ENCODE results near the gene THBS3. TPM values are rescaled to one million over a fixed set of nuclear protein-coding genes. Genes with fewer than 3 reads are reported as not detected.
A peak's percentile ranks its signal among the peaks of the same experiment; 100 is the strongest.

Gene THBS3
- total and polyA plus RNA-seq, 2 of the 13 experiments (the other 11 are each of a cell fraction or from before 2014, with no cell fraction given): 0.86 to 3.6 TPM

DNA sequence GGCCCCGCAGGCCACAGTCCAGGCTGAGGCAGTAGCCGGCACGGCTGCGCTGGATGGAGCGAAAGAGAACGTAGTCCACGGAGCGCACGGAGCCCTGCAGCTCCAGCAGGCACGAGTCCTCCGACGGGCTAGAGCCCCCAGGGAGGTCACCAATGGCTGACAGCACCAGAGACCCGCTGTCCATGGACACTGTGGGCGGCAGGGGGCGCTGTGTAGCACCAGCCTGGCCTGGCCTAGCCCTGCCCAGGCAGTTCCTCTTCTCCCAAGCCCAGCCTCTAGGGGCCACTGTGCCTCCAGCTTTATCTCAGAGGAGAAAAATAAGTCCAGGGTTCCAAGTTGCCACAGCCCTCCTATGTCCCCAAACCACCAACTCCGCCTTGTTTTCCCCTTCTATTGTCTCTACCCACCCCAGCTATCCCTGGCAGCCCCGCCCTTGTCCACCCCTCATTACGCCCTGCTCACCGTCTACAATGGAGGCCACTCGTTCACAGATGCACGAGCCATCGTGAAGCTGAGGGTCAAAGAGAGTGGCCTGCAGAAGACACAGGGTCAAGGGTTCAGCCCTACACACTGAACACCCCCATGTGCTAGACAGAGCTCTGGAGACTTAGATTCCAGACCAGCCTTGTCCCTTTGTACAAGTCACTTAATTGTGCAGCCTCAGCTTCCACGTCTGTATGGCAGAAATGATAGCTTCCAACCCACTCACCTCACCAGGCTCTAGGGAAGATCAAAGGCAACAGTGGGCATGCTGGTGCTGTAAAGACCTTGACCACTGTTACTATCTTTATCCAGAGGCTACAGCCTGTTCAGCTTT lies 43.1 kb upstream of the THBS3 start:
- Histone ChIP-seq H3K27me3 (ENCODE audit: control insufficient read depth in 1 of 2, insufficient read depth in 2 of 2, low read length in 2 of 2) (no peaks in the 10 kb centered on the region), H3K27ac (ENCODE audit: extremely low read length, insufficient read depth, low read length) (peak overlapping the region; percentile 71), H3K36me3 (replicated peaks in 1 of 2; ENCODE audit: control insufficient read depth in 1 of 2, insufficient read depth in 2 of 2, low read length in 2 of 2) (peaks cover 1 to 9% of the 10 kb centered on the region in 2 experiments; a peak in 2 of 5 replicates), H3K4me3 (replicated peaks in 1 of 3; ENCODE audit: insufficient read depth in 1 of 3, low read depth in 2 of 3, low read length in 3 of 3) (peak overlapping the region in 1 of 3 experiments; percentile 41; a peak in 2 of 6 replicates), H3K79me2 (ENCODE audit: insufficient read depth, low read length) (peaks cover 8% of the 10 kb centered on the region), H3K4me1 (ENCODE audit: insufficient read depth, low read length) (peaks cover 44% of the 10 kb centered on the region), H4K20me1 (ENCODE audit: insufficient read depth, low read length) (no peaks in the 10 kb centered on the region), H3K9me3 (ENCODE audit: low read length) (no peaks in the 10 kb centered on the region), H3K9ac (ENCODE audit: insufficient read depth, low read depth, low read length) (peak overlapping the region; percentile 26; the same call in 1 of the 2 replicates), H3K4me2 (ENCODE audit: low read depth, low read length) (peak overlapping the region; percentile 68), H2AFZ (ENCODE audit: low read length) (no peak overlapping the region)
- in situ Hi-C loops (cut with HindIII; ENCODE audit: extremely low pct_ligation_motif_present, low pct_unique_long_range_greater_than_20kb) (loop anchor here (10.0 kb wide), 1 partner anchor 54 kb away; the partner anchor contains the start of genes FDPS and PKLR), intact Hi-C loops (cut with micrococcal nuclease; ENCODE audit: unreplicated experiment) (loop anchor here (1.0 to 2.0 kb wide), 4 partner anchors 44 to 340 kb away; partner anchors contain the start of gene THBS3)
- 1% methylated on average over 7 of the region's 23 CpGs for WGBS (ENCODE audit: low lambda C conversion rate)
- ATAC-seq (peak; percentile 87), DNase-seq (ENCODE audit: low spot score) (peak; percentile 90), FAIRE-seq (peak; percentile 93)
- no TSS peak for BruUV-seq (replicated peaks)
- ChIA-PET POLR2A (interaction anchor here (0.6 to 3.0 kb wide), 15 partner anchors 9 to 312 kb away, joined by 3 to 24 read pairs (median 6); partner anchors contain the start of genes ASH1L, CLK2, FDPS and SCAMP3), CTCF (ENCODE audit: low intra/inter-chr PET ratio, low total read pairs) (interaction anchor here (0.8 to 4.0 kb wide), 8 partner anchors 9 to 341 kb away, joined by 3 to 71 read pairs (median 6); partner anchors contain the start of genes CLK2 and FDPS)
- TF ChIP-seq ZNF724P (CRISPR knock-in tag; IDR thresholded peaks at IDR 0.05; ENCODE audit: borderline replicate concordance) (no peak; the same call in 1 of the 2 replicates), ZNF235 (CRISPR knock-in tag; IDR thresholded peaks at IDR 0.05; ENCODE audit: borderline replicate concordance) (peak; percentile 74; the same call in 1 of the 2 replicates), ZNF781 (CRISPR knock-in tag; IDR thresholded peaks at IDR 0.05; ENCODE audit: borderline replicate concordance, not compliant biosample characterization) (no peak), EEA1 (CRISPR knock-in tag; IDR thresholded peaks at IDR 0.05; ENCODE audit: borderline replicate concordance) (0 out of 2 replicates have a peak, but pooled peaks have one; percentile 24), ZNF777 (CRISPR knock-in tag; IDR thresholded peaks at IDR 0.05) (no peak), RBAK (CRISPR knock-in tag; IDR thresholded peaks at IDR 0.05) (no peak), ZNF24 (IDR thresholded peaks at IDR 0.05) (no peak)
- TF ChIP-seq, protein P1, sequence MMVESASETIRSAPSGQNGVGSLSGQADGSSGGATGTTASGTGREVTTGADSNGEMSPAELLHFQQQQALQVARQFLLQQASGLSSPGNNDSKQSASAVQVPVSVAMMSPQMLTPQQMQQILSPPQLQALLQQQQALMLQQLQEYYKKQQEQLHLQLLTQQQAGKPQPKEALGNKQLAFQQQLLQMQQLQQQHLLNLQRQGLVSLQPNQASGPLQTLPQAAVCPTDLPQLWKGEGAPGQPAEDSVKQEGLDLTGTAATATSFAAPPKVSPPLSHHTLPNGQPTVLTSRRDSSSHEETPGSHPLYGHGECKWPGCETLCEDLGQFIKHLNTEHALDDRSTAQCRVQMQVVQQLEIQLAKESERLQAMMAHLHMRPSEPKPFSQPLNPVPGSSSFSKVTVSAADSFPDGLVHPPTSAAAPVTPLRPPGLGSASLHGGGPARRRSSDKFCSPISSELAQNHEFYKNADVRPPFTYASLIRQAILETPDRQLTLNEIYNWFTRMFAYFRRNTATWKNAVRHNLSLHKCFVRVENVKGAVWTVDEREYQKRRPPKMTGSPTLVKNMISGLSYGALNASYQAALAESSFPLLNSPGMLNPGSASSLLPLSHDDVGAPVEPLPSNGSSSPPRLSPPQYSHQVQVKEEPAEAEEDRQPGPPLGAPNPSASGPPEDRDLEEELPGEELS (CRISPR knock-in tag; IDR thresholded peaks at IDR 0.05): peak; percentile 50
- TF ChIP-seq, protein P2, sequence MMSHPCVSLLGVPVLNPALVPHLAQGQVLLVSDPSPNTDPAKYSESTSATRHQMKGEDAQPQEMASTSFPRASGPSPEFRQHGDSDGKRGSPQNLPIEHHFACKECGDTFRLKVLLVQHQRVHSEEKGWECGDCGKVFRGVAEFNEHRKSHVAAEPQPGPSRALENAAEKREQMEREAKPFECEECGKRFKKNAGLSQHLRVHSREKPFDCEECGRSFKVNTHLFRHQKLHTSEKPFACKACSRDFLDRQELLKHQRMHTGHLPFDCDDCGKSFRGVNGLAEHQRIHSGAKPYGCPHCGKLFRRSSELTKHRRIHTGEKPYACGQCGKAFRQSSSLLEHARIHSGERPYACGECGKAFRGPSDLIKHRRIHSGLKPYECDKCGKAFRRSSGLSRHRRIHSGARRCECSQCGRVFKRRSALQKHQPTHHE (CRISPR knock-in tag; IDR thresholded peaks at IDR 0.05; ENCODE audit: borderline replicate concordance): 0 out of 2 replicates have a peak, but pooled peaks have one; percentile 24
- TF ChIP-seq, protein P3, sequence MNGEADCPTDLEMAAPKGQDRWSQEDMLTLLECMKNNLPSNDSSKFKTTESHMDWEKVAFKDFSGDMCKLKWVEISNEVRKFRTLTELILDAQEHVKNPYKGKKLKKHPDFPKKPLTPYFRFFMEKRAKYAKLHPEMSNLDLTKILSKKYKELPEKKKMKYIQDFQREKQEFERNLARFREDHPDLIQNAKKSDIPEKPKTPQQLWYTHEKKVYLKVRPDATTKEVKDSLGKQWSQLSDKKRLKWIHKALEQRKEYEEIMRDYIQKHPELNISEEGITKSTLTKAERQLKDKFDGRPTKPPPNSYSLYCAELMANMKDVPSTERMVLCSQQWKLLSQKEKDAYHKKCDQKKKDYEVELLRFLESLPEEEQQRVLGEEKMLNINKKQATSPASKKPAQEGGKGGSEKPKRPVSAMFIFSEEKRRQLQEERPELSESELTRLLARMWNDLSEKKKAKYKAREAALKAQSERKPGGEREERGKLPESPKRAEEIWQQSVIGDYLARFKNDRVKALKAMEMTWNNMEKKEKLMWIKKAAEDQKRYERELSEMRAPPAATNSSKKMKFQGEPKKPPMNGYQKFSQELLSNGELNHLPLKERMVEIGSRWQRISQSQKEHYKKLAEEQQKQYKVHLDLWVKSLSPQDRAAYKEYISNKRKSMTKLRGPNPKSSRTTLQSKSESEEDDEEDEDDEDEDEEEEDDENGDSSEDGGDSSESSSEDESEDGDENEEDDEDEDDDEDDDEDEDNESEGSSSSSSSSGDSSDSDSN (CRISPR knock-in tag; IDR thresholded peaks at IDR 0.05): peak; percentile 29; the same call in 1 of the 2 replicates
- TF ChIP-seq, protein P4, sequence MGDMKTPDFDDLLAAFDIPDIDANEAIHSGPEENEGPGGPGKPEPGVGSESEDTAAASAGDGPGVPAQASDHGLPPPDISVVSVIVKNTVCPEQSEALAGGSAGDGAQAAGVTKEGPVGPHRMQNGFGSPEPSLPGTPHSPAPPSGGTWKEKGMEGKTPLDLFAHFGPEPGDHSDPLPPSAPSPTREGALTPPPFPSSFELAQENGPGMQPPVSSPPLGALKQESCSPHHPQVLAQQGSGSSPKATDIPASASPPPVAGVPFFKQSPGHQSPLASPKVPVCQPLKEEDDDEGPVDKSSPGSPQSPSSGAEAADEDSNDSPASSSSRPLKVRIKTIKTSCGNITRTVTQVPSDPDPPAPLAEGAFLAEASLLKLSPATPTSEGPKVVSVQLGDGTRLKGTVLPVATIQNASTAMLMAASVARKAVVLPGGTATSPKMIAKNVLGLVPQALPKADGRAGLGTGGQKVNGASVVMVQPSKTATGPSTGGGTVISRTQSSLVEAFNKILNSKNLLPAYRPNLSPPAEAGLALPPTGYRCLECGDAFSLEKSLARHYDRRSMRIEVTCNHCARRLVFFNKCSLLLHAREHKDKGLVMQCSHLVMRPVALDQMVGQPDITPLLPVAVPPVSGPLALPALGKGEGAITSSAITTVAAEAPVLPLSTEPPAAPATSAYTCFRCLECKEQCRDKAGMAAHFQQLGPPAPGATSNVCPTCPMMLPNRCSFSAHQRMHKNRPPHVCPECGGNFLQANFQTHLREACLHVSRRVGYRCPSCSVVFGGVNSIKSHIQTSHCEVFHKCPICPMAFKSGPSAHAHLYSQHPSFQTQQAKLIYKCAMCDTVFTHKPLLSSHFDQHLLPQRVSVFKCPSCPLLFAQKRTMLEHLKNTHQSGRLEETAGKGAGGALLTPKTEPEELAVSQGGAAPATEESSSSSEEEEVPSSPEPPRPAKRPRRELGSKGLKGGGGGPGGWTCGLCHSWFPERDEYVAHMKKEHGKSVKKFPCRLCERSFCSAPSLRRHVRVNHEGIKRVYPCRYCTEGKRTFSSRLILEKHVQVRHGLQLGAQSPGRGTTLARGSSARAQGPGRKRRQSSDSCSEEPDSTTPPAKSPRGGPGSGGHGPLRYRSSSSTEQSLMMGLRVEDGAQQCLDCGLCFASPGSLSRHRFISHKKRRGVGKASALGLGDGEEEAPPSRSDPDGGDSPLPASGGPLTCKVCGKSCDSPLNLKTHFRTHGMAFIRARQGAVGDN (CRISPR knock-in tag; IDR thresholded peaks at IDR 0.05): peak; percentile 83
